ENCODE measurements around the gene EGLN3.

GRCh38 chr14:33884916-33885315 lies 66.0 kb downstream of the EGLN3 start:
- TF ChIP-seq ZNF8 (CRISPR knock-in tag; IDR thresholded peaks at IDR 0.05), result no peak
- no peak for TF ChIP-seq ZFP3 (CRISPR knock-in tag; IDR thresholded peaks at IDR 0.05)
- no peak for TF ChIP-seq POU6F1 (CRISPR knock-in tag; IDR thresholded peaks at IDR 0.05; ENCODE audit: borderline replicate concordance, low read depth)
- no peak for TF ChIP-seq TSHZ2 (CRISPR knock-in tag; IDR thresholded peaks at IDR 0.05)
- TF ChIP-seq, protein P1, sequence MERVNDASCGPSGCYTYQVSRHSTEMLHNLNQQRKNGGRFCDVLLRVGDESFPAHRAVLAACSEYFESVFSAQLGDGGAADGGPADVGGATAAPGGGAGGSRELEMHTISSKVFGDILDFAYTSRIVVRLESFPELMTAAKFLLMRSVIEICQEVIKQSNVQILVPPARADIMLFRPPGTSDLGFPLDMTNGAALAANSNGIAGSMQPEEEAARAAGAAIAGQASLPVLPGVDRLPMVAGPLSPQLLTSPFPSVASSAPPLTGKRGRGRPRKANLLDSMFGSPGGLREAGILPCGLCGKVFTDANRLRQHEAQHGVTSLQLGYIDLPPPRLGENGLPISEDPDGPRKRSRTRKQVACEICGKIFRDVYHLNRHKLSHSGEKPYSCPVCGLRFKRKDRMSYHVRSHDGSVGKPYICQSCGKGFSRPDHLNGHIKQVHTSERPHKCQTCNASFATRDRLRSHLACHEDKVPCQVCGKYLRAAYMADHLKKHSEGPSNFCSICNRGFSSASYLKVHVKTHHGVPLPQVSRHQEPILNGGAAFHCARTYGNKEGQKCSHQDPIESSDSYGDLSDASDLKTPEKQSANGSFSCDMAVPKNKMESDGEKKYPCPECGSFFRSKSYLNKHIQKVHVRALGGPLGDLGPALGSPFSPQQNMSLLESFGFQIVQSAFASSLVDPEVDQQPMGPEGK (CRISPR knock-in tag; IDR thresholded peaks at IDR 0.05; ENCODE audit: borderline replicate concordance), result no peak
- TF ChIP-seq RARB (CRISPR knock-in tag; IDR thresholded peaks at IDR 0.05), result no peak
- TF ChIP-seq ZFP30 (CRISPR knock-in tag; IDR thresholded peaks at IDR 0.05), result no peak
